ENCODE measurements around the gene KLHDC4. TPM values are rescaled to one million over a fixed set of nuclear protein-coding genes. Genes with fewer than 3 reads are reported as not detected.

Gene KLHDC4
- total RNA-seq, 1 experiment from 2014 or later: 50.7 TPM

DNA sequence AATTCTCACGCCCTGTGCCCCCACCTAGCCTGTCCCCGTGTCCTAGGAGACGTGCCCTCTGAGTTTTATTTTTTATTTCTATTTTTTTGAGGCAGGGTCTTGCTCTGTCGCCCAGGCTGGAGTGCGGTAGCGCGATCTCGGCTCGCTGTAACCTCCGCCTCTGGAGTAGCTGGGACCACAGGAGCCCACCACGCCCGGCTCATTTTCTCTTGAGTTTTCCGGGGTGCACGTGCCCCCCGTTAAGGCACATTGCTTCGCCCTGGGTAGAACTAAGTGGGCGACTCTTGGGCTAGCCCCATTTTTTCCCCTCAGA lies 655 bp upstream of the KLHDC4 start:
- H3K36me3 ChIP-seq (ENCODE audit: control insufficient read depth, insufficient read depth, low read length): peaks cover 11% of the 10 kb centered on the region
- peak overlapping the region; percentile 73 to 93 for H3K4me3 ChIP-seq (ENCODE audit: low read depth in 2 of 2, low read length in 2 of 2)
- TF ChIP-seq POLR2AphosphoS5 (IDR thresholded peaks at IDR 0.05; ENCODE audit: low read depth, low read length) (no peak), CTCF (IDR thresholded peaks at IDR 0.05) (no peak), SIN3A (IDR thresholded peaks at IDR 0.05; ENCODE audit: borderline replicate concordance, insufficient read depth, low read depth, low read length) (no peak), TCF7L2 (IDR thresholded peaks at IDR 0.05; ENCODE audit: low read depth, low read length) (no peak), REST (IDR thresholded peaks at IDR 0.05; ENCODE audit: insufficient read depth in 1 of 2, low read depth in 2 of 2, low read length in 1 of 2) (no peak)
- POLR2A ChIA-PET: no interaction called here
- in situ Hi-C loops (cut with HindIII; ENCODE audit: low pct_unique_long_range_greater_than_20kb, low sequenced_read_pairs) (no loop called here), intact Hi-C loops (cut with micrococcal nuclease; ENCODE audit: unreplicated experiment) (no loop called here)
- no peaks in the 10 kb centered on the region for H3K27me3 ChIP-seq (ENCODE audit: control insufficient read depth, insufficient read depth, low read length)
- no TSS peak for BruUV-seq (replicated peaks)
- no peaks in the 10 kb centered on the region for H3K9me3 ChIP-seq (ENCODE audit: control insufficient read depth, insufficient read depth, low read depth, low read length)
- peaks cover 3% of the 10 kb centered on the region; the same call in 1 of the 2 replicates for H3K4me1 ChIP-seq (ENCODE audit: control insufficient read depth, insufficient read depth, low read length)
- H3K27ac ChIP-seq (ENCODE audit: low read length): peak overlapping the region; percentile 89
- no peak for DNase-seq (ENCODE audit: low read depth, low spot score)
- ATAC-seq: no peak
- CTCF ChIA-PET: no interaction called here

- ATAC-seq: peak; percentile 73
- in situ Hi-C loops (cut with HindIII; ENCODE audit: low pct_unique_long_range_greater_than_20kb, low sequenced_read_pairs): no loop called here
- ChIA-PET CTCF (no interaction called here), POLR2A (interaction anchor here (0.6 kb wide), 1 partner anchor 118 kb away, joined by 3 read pairs; no protein-coding TSS in a partner anchor)
- Histone ChIP-seq H3K36me3 (ENCODE audit: control insufficient read depth, insufficient read depth, low read length) (peaks cover 11% of the 10 kb centered on the region), H3K4me1 (ENCODE audit: control insufficient read depth, insufficient read depth, low read length) (peaks cover 3% of the 10 kb centered on the region; the same call in 1 of the 2 replicates), H3K27me3 (ENCODE audit: control insufficient read depth, insufficient read depth, low read length) (no peaks in the 10 kb centered on the region), H3K4me3 (ENCODE audit: low read depth in 2 of 2, low read length in 2 of 2) (peak overlapping the region; percentile 73 to 93), H3K27ac (ENCODE audit: low read length) (peak overlapping the region; percentile 89), H3K9me3 (ENCODE audit: control insufficient read depth, insufficient read depth, low read depth, low read length) (no peaks in the 10 kb centered on the region)
- intact Hi-C loops (cut with micrococcal nuclease; ENCODE audit: unreplicated experiment): no loop called here
- BruUV-seq (replicated peaks): TSS peak; percentile 83
- TF ChIP-seq TCF7L2 (IDR thresholded peaks at IDR 0.05; ENCODE audit: low read depth, low read length) (no peak), POLR2AphosphoS5 (IDR thresholded peaks at IDR 0.05; ENCODE audit: low read depth, low read length) (no peak), REST (IDR thresholded peaks at IDR 0.05; ENCODE audit: insufficient read depth in 1 of 2, low read depth in 2 of 2, low read length in 1 of 2) (no peak), CTCF (IDR thresholded peaks at IDR 0.05) (no peak), SIN3A (IDR thresholded peaks at IDR 0.05; ENCODE audit: borderline replicate concordance, insufficient read depth, low read depth, low read length) (peak; percentile 28; the same call in 1 of the 2 replicates)
- no peak for DNase-seq (ENCODE audit: low read depth, low spot score)
These were observed 362 bp downstream of the KLHDC4 start for GRCh38 chr16:87765473-87765775.
